ENCODE measurements around the gene DARS1. TPM values are rescaled to one million over a fixed set of nuclear protein-coding genes. Genes with fewer than 3 reads are reported as not detected.

The DARS1 gene
- polyA plus RNA-seq, 1 of the 3 experiments (the other 2 are of a cell fraction), result 52.2 TPM

- no peak overlapping the region for H3K9ac ChIP-seq
- no peak overlapping the region for H2AFZ ChIP-seq (ENCODE audit: low read depth)
- H3K4me1 ChIP-seq (ENCODE audit: control insufficient read depth in 1 of 2, insufficient read depth in 2 of 2, low read depth in 1 of 2, low read length in 1 of 2), result no peaks in the 10 kb centered on the region; a peak in 1 of 4 replicates
- H3K9me3 ChIP-seq, result no peaks in the 10 kb centered on the region
- DNase-seq, result no peak
- CTCF ChIA-PET, result interaction anchor here (0.7 kb wide), 1 partner anchor 9 kb away, joined by 3 read pairs; no protein-coding TSS in a partner anchor
- no peaks in the 10 kb centered on the region for H3F3A ChIP-seq (replicated peaks; ENCODE audit: insufficient read depth)
- H3K4me2 ChIP-seq, result no peak overlapping the region
- POLR2A ChIA-PET, result no interaction called here
- 32% methylated on average over 3 of the region's 3 CpGs for WGBS (ENCODE audit: low lambda C conversion rate)
- H4K20me1 ChIP-seq (ENCODE audit: insufficient read depth), result no peaks in the 10 kb centered on the region
- no peaks in the 10 kb centered on the region for H3K27me3 ChIP-seq (ENCODE audit: insufficient read depth)
- H3K4me3 ChIP-seq (ENCODE audit: low read depth in 2 of 2, low read length in 1 of 2), result no peak overlapping the region
- no peaks in the 10 kb centered on the region for H3K36me3 ChIP-seq (replicated peaks in 1 of 2; ENCODE audit: control insufficient read depth in 1 of 2, insufficient read depth in 2 of 2, low read length in 1 of 2)
- no peak for TF ChIP-seq ELF1 (IDR thresholded peaks at IDR 0.05)
- no peak for TF ChIP-seq GATA2 (CRISPR knock-in tag; IDR thresholded peaks at IDR 0.05)
- H3K27ac ChIP-seq (ENCODE audit: low read depth in 2 of 2, low read length in 1 of 2), result no peak overlapping the region
- H3K9me2 ChIP-seq, result no peaks in the 10 kb centered on the region
- H3K79me2 ChIP-seq (ENCODE audit: insufficient read depth), result no peaks in the 10 kb centered on the region
These were observed 21.2 kb upstream of the DARS1 start for GRCh38 chr2:136006658-136007057.

- Histone ChIP-seq H3K79me2 (ENCODE audit: insufficient read depth) (no peaks in the 10 kb centered on the region), H3K9ac (no peak overlapping the region), H3K4me3 (ENCODE audit: low read depth in 2 of 2, low read length in 1 of 2) (no peak overlapping the region), H3K27ac (ENCODE audit: low read depth in 2 of 2, low read length in 1 of 2) (no peak overlapping the region), H3K9me2 (no peaks in the 10 kb centered on the region), H3K27me3 (ENCODE audit: insufficient read depth) (no peaks in the 10 kb centered on the region), H3K4me1 (ENCODE audit: control insufficient read depth in 1 of 2, insufficient read depth in 2 of 2, low read depth in 1 of 2, low read length in 1 of 2) (peaks cover 0 to under 1% of the 10 kb centered on the region in 2 experiments; a peak in 1 of 4 replicates), H3F3A (replicated peaks; ENCODE audit: insufficient read depth) (no peaks in the 10 kb centered on the region), H4K20me1 (ENCODE audit: insufficient read depth) (no peaks in the 10 kb centered on the region), H3K36me3 (replicated peaks in 1 of 2; ENCODE audit: control insufficient read depth in 1 of 2, insufficient read depth in 2 of 2, low read length in 1 of 2) (no peaks in the 10 kb centered on the region), H3K9me3 (no peaks in the 10 kb centered on the region), H2AFZ (ENCODE audit: low read depth) (no peak overlapping the region), H3K4me2 (no peak overlapping the region)
- WGBS (ENCODE audit: low lambda C conversion rate), result 72% methylated on average over 3 of the region's 3 CpGs
- CTCF ChIA-PET, result interaction anchor here (0.7 to 1.2 kb wide), 7 partner anchors 10 to 380 kb away, joined by 3 to 4 read pairs (median 3); no protein-coding TSS in a partner anchor
- POLR2A ChIA-PET, result no interaction called here
- no peak for DNase-seq
- TF ChIP-seq ELF1 (IDR thresholded peaks at IDR 0.05) (no peak), FOXM1 (IDR thresholded peaks at IDR 0.05; ENCODE audit: low read depth) (no peak), ZBTB33 (IDR thresholded peaks at IDR 0.05; ENCODE audit: borderline replicate concordance, low read depth) (no peak), POLR2AphosphoS5 (IDR thresholded peaks at IDR 0.05; ENCODE audit: low read depth, low read length) (no peak), PBX3 (IDR thresholded peaks at IDR 0.05) (no peak), USF2 (IDR thresholded peaks at IDR 0.05; ENCODE audit: borderline replicate concordance, low read depth, low read length) (no peak), JUND (IDR thresholded peaks at IDR 0.05) (no peak), SMC3 (IDR thresholded peaks at IDR 0.05; ENCODE audit: low read depth, low read length) (no peak), USF1 (IDR thresholded peaks at IDR 0.05; ENCODE audit: borderline replicate concordance, low read depth) (no peak), RCOR1 (IDR thresholded peaks at IDR 0.05; ENCODE audit: low read length) (no peak)
These were observed 20.2 kb upstream of the DARS1 start for GRCh38 chr2:136005462-136006196.

Data from SK-N-SH (cell line).